Measurements from ENCODE around the gene ELOVL2.
"Not testable (repeated sequence)": the region's sequence is repeated elsewhere in the genome, so short reads cannot be mapped to it uniquely, and the experiment has no call there.

ELOVL2 gene
- total RNA-seq, result 0 reads per million in 3 experiments

DNA sequence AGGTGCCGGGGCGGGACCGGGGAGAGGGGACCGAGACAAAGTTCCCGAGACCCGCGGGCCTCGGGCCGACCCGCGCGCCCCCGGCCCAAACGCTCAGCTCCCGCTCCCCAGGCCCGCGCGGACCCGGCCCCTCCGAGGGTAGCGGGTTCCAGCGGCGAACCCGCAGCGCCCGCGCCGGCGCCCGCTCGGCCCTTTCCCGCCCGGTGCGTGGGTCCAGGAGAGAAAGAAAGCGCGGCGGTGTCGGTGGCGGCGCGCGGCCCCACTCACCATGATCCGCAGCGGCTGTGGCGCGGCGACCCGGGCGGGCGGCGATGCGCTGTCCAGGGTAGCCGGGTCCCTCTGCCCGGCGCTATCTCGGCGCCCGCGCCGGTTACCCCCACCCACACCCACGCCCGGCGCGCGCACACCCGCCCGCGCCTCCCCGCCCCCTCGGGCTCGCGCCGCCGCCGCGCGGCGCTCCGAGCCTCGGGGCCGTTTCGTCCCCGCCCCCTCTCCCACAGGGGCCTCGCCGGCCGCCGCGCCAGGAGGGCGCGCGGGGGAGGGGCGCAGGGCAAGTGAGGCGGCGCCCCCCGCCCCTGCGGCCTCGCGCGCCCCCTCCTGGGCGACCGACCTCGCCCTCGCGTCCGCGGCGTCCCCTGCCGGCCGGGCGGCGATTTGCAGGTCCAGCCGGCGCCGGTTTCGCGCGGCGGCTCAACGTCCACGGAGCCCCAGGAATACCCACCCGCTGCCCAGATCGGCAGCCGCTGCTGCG, at the start of gene ELOVL2:
Gene ELOVL2, minus strand, starts transcription at position 345 of the 751 bp plus-strand sequence. Its CDS starts 75 bp downstream, at position 270.
- DNase-seq, result no peak

DNA sequence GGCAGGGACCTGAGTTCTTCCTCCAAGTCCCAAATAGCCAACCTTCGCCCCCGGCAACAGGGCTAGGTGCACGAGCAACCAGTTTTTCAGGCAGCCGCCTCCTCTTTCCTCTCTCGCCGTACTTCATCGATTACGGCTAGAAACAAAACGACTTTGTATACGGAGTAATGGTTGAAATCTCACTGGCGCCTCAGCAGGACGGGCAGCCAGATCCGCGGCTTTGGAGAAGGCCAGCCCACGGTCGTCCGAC, 49.2 kb upstream of the ELOVL2 start:
- DNase-seq, result no peak

DNA sequence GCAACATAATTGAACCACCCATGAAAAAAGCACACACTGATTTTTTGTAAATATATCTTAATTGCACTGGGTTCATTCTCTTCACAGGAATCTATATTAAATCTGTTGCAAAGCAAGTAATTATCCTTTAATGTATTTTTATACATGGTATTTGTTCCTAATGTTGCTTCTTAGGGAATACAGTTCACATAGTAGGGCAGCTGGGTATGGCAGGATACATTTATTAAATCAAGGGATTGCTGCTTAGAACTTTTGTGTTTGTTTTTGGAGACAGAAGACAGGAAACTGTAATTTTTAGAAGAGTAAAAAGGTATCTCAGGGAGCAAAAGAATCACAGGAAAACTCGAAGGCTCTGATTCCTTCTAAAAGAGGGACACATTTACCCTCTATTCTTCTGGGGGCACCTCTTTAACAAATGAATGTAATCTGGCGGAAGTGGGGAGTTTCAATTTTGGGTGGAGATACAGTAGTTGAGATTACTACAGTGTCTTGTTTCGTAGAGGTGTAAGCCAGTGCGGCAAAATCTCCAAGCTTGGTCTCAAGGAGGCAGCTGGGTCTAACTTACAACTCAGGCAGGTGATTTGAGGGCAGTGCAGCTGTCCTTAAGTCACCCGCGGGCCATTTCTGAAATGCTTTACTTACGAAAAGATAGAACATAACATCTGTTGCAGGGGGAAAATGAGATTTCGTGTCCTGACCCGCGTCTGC, 48.7 kb upstream of the ELOVL2 start:
- no peak for DNase-seq

GRCh38 chr6:11091141-11091540, 47.0 kb upstream of the ELOVL2 start:
- not testable (repeated sequence) for DNase-seq

DNA sequence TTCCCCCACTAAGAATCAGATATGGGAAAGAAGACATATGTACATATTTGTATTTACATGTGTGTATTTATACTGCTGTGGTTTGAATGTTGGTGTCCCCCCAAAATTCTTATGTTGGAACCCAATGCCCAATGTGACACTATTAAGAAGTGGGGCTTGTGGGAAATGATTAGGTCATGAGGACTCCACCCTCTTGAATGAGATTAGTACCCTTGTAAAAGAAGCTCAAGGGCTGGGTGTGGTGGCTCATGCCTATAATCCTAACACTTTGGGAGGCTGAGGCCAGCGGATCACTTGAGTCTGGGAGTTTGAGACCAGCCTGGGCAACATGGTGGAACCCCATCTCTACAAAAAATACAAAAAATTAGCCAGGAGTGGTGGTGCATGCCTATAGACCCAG, 45.6 kb upstream of the ELOVL2 start:
- no peak for DNase-seq

DNA sequence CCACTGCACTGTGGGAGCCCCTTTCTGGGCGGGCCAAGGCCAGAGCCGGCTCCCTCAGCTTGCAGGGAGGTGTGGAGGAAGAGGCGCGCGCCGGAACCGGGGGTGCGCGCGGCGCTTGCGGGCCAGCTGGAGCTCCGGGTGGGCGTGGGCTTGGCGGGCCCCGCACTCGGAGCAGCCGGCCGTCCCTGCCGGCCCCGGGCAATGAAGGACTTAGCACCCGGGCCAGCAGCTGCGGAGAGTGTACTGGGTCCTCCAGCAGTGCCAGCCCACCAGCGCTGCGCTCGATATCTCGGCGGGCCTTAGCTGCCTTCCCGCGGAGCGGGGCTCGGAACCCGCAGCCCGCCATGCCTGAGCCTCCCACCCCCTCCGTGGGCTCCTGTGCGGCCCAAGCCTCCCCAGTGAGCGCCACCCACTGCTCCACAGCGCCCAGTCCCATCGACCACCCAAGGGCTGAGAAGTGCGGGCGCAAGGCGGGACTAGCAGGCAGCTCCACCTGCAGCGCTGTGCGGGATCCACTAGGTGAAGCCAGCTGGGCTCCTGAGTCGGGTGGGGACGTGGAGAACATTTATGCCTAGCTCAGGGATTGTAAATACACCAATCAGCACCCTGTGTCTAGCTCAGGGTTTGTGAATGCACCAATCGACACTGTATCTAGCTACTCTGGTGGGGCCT, 43.2 kb upstream of the ELOVL2 start:
- DNase-seq, result not testable (repeated sequence)

DNA sequence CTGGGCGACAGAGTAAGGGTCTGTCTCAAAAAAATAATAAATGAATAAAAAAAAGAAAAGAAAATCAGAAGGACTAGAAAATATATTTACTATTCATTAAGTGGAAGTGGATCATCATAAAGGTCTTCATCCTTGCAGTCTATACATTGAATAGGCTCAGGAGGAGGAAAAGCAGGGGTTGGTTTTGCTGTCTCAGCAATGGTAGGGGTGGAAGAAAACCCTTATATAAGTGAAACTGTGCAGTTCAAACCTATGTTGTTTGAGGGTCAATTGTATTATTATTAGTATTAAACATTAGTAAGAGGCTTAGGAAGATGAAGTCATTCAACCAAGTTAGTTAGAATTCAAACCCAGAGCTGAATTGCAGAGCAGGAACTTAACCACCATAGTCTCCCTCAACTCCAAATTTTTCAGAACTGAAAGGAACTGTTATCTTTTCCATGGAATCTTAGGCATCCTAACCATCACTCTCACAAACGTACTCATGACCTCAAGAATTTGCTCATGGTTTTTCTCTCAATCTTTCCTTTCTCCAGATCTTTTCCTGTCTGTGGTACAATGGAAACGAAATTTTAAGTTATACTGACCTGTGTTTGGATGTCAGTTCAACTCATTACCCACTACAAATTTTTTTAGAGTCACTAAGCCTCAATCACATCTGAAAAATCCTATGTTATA, 41.8 kb upstream of the ELOVL2 start:
- no peak for DNase-seq

DNA sequence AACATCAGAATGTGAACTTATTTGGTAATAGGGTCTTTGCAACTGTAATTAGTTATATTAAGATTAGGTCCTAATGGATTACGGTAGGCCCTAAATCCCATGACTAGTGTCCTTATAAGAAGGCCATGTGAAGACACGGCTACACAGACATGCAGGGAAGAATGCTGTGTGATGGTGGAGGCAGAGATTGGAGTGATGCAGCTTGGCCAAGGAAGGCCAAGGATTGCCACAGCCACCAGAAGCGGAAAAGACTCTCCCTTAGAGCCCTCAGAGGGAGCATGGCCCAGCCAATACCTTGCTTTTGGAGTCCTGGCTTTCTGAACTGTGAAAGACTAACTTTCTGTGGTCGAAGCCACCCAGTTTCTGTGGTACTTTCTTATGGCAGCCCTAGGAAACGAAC, 39.9 kb upstream of the ELOVL2 start:
- DNase-seq, result no peak

DNA sequence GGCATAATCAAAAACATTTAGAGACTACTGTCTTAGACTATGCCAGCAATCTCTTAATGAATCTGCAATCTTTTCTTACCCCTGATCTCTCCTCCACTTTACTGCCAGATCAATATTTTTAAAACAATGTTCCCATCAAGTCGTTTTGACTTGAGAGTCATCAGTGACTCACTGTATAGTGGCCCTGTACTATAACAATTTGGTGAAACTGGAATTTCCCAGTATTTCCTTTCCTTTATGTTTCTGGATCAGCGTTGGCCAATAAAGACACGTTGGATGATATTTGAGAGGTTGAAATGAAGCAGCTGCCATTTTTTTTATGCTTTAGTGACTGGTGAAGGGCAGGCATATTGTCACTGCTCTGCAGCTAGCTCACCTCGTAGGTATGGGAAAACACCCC, 39.4 kb upstream of the ELOVL2 start:
- DNase-seq, result no peak

- no peak for DNase-seq
Observed at GRCh38 chr6:11080296-11080695, 36.2 kb upstream of the ELOVL2 start.

DNA sequence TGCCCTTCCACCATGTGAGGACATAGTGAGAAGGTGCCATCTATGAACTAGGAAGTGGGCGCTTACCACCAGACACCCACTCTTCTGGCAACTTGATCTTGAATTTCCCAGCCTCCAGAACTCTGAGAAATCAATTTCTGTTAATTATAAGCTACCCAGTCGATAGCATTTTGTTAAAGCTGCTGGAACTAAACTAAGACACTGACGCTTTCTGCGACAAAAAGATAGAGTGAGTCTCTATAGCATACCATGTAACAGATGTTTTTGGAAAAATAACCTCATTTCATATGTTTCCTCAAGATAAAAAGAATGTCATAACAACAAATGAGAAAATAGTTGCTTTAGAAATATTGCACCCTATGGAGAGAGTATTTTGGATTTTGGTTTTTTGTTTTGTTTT, 34.2 kb upstream of the ELOVL2 start:
- DNase-seq, result no peak

DNA sequence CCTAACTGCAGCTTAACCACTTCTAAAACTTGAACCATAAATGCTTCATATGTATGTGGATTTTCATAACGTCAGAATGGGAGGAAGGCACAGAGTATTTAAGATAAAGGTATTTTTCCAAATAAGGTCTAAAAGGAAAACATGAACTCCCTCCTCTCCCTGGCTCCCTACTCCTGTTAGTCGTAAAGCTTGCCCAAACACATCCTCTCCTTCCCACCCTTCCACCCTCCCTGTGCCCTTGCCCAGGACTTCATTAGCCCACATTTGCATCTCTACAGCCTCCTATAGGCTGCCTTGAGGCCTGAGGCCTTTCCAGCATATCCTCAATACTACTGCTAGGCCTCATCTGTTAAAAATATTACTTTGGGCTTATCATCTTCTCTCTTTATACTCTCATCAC, 32.4 kb upstream of the ELOVL2 start:
- no peak for DNase-seq

GRCh38 chr6:11072101-11072500, 28.0 kb upstream of the ELOVL2 start:
- no peak for DNase-seq

DNA sequence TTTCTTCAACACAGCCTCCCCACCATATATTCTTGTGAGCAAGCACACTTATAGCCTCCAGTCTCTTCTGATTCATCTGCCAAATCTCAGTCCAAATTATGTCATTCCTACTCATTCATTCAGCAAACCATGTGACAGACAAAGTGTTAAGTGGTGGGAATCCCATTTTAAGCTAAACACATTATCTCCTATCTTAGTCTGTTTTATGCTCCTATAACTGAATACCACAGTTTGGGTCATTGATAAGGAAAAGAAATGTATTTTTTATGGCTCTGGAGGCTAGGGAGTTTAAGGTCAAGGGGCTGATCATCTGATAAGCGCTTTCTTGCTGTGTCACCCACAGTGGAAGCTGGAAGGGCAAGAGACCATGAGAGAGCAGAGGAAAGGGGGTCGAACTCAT, 25.7 kb upstream of the ELOVL2 start:
- DNase-seq, result no peak

- no peak for DNase-seq
Observed at GRCh38 chr6:11067348-11067747, 23.2 kb upstream of the ELOVL2 start.

GRCh38 chr6:11066505-11067347, 22.6 kb upstream of the ELOVL2 start:
- DNase-seq, result no peak

- no peak for DNase-seq
Observed at GRCh38 chr6:11065436-11066202, 21.5 kb upstream of the ELOVL2 start.

DNA sequence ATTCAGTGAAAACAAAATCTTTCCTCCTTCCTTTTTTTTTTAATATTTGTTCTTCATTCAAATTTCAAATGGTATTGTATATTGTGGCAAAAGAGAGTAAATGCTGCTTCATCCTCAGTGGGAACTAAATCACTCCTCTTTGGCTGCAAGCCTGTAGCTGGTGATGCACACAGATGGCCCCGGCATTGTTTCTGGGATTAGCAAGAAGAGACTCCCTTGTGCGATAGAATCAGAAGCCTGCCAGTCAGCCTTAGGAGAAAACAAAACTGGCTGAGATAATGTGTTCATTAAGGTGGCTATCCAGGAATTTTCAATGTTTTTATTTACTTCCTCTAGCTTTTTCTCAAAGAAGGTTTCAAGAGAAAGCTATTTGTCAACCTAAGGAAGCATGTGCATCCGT, 20.7 kb upstream of the ELOVL2 start:
- DNase-seq, result no peak

- no peak for DNase-seq
Observed at GRCh38 chr6:11062715-11063114, 18.6 kb upstream of the ELOVL2 start.

- no peak for DNase-seq
Observed at GRCh38 chr6:11062083-11062482, 18.0 kb upstream of the ELOVL2 start.

DNA sequence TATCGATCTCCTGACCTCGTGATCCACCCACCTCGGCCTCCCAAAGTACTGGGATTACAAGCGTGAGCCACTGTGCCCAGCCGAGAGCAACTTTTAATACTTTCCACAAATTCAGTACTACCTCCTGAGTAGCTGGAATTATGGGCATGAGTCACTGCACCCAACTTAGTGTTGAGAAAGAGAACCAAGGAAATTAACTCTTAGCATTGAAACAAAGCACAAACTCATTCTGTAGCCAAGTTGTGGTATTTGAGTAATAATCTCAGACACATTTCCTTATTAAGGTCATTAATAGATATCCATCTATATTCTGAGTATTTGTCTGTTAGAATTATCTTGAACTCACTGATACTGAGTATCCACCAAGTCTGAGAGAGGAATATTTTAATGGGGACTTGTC, 14.3 kb upstream of the ELOVL2 start:
- DNase-seq, result no peak

GRCh38 chr6:11056871-11057270, 12.8 kb upstream of the ELOVL2 start:
- DNase-seq, result no peak
